Stimulated activated CD4-positive, alpha-beta T cell treated with anti-CD3 and anti-CD28 coated beads, Interleukin-4, amount 100 ng/mL, for 4 hours (primary cell): ENCODE data around the gene CAMKMT.
"Not testable (repeated sequence)": the region's sequence is repeated elsewhere in the genome, so short reads cannot be mapped to it uniquely, and the experiment has no call there.

Experiments
- DNase-seq, 2 experiments: peaks; one replicate each; pipeline ENCODE4 v3.0.0-alpha.2; 2020

Gene CAMKMT

DNA sequence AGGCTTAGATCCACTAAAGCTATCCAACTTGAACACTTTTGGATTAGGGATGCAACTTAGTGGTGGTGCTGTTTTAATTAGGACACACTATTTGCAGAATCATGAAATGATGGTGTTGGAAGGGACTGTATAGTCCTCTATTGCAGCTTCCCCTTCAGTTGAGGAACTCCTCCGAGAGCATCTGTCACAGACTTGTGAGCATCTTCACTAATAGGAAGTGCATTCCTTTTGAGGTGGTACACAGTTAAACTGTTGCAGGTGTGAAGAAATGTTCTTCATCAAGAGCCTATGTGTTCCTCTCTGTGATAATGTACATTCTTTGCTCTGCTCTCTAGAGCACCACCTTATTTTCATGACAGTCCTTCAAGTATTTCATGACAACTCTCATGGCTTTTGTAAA, 197.4 kb downstream of the CAMKMT start:
- no peak for DNase-seq

DNA sequence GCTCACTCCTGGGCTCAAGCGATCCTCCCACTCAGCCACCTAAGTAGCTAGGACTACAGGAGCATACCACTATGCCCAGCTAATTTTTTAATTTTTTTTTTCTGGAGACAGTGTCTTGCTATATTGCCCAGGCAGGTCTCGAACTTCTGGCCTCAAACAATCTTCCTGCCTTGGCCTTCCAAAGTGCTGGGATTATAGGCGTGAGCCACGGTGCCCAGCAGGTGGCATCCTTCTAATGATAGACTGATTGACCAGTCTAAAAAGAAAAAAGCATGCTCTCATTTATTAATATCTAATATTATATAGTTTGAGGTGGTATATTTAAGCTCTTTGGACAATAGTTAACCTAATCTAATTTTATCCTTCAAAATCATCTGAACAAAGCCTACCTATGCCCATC, 198.6 kb downstream of the CAMKMT start:
- DNase-seq = no peak

DNA sequence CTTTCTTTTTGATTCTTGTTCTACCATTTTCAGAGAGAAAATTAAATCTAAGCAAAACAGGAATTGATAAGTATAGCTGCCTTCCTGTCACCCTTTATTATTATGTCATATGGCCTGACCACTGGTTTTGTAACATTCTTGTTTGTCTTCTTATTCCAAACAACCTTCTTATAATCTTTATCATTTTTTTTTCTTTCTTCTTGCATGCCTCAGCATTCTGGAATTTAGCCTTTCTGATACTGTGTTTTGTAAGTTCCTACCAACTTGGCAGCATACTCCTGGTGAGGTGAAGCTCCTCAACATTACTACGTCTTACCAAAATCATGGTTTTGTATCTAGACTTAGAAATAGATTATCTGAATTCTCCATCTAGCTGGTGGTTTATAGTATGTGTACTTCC, 199.2 kb downstream of the CAMKMT start:
- no peak for DNase-seq

DNA sequence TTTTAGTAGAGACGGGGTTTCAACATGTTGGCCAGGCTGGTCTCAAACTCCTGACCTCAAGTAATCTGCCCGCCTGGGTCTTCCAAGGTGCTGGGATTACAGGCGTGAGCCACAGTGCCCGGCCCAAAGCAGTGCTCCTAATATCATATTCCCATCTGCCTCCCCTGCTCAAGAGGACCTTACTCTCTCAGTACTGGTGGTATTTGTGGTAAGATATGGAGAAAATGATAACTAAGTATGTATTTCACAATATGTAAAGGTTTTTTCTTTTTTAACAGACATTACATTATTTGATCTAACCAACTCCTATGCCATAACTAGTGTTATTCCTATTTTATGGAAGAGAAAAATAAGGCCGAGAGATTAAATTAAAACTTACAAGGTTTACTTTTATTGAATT, 201.0 kb downstream of the CAMKMT start:
- no peak for DNase-seq

DNA sequence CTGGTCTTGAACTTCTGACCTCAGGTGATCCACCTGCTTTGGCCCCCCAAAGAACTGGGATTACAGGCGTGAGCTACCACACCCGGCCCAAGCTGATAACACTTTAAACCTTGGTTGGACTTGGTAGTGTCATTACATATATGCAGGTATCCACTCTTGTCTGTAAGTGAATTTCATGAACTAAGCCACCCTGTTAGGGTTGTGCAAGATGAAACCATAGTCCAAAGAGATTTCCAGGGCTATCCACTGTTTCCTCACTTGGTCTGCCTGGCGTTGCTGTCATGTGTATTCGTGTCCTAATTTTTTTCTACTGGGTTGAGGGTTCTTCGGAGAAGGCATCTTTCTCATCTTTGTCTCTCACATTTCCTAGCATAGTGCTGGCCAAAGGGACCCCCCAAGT, 203.0 kb downstream of the CAMKMT start:
- no peak for DNase-seq

DNA sequence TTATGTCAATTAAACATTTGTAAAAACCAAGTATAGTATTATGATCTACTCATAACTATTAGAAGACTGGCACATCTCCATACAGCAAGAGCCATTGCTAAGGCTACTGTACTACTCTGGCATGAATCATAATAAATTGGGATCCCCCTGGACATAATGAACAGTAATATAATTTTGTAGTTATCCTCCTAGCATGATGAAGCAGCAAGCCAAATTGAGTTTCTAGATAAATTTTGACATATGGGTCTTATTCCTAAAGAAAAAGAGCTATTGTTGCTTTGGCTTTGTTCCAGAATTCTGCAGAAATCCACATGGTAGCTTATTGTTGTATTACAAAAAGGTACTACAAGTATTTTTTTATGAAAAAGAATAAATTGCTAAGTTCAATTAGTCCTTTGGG, 204.3 kb downstream of the CAMKMT start:
- DNase-seq = no peak

DNA sequence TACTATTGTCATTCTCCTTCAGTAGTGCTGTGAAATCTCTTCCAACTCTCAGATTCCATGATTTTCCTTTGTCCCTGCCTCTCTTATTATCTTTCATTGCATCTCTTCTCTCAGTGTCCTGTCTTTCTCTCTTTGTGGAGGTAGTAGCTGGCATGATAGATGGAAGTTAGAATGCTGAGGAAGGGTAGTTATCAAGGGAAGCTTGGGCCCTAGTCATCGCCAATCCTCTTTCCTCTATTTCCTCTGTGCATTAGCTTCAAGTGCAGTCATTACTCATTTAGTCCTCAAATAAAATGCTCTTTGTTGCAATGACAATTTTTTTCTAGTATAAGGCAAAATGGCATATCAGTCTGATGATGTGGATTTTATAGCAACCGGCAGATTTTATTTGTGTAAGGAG, 207.7 kb downstream of the CAMKMT start:
- no peak for DNase-seq

DNA sequence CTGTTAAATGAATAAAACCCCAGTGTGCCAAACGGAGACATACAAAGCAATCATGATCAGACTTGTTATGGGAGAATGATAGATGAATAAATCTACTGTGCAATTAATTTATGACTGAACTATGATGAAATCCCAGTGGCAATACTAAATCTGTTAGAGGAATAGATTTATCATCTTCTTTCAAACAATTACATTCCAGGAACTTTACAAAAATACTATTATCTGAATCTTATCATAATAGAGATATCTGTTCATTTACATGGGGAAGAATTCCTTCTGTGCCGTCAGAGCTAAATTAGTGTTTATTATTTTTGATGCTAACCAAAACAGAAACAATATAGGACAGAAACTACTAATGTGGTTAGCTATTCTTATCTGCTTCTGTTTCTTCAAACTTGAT, 208.5 kb downstream of the CAMKMT start:
- no peak for DNase-seq

DNA sequence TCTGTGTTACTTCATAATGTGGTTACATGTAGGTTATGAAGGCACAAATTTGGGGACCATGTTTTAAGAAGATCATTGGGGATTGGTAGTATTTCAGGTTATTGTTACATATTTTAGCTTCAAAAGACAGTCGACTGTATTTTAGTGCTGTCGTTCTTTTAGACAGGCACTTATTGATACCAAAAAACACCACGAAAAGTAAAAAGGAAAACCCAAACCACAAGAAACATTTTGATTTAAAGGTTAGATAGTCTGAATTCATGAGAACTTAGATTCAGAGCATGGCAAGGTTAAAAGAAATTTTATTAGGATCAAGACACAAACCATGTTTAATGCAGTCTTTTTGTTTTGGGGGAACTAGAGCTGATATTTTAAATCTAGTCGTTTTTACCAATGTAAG, 209.0 kb downstream of the CAMKMT start:
- DNase-seq = no peak

DNA sequence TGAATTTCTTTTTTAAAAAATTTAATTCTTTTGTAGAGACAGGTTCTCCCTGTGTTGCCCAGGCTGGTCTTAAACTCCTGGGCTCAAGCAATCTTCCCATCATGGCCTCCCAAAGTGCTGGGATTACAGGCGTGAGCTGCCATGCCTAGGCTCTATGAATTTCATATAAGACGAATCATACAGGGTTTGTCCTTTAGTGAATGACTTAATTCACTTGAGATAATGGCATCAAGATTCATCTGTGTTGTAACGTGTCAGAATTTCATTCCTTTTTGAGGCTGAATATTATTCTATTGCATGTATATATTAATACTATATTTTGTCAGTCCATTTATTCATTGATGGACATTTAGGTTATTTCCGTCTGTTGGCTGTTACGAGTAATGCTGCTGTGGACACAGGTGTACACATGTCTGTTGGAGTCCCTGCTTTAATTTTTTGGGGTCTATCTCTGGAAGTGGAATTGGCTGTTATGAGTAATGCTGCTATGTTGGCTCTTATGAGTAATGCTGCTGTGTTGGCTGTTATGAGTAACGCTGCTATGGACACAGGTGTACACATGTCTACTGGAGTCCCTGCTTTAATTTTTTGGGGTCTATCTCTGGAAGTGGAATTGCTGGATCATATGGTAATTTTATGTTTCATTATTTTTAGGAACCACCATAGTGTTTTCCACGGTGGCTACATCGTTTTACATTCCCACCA, 210.6 kb downstream of the CAMKMT start:
- DNase-seq = no peak

DNA sequence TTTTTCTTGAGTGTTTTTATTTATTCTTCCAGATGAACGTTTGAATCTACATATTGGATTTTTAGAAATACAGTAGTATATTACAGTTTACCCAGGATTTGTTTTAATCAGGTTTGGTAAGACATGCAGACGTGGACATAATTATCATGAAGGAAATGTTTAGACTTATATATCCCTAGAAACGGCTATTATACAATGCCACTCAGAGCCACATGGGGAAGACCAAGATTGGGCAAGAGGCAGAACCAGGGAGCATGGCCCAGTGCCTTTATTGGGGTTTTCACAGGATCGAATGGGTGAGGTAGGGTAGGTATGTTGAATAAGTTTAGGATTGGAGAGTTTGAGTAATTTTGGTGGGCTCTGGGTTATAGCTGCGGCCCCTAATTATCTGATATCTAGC, 212.2 kb downstream of the CAMKMT start:
- DNase-seq = no peak

DNA sequence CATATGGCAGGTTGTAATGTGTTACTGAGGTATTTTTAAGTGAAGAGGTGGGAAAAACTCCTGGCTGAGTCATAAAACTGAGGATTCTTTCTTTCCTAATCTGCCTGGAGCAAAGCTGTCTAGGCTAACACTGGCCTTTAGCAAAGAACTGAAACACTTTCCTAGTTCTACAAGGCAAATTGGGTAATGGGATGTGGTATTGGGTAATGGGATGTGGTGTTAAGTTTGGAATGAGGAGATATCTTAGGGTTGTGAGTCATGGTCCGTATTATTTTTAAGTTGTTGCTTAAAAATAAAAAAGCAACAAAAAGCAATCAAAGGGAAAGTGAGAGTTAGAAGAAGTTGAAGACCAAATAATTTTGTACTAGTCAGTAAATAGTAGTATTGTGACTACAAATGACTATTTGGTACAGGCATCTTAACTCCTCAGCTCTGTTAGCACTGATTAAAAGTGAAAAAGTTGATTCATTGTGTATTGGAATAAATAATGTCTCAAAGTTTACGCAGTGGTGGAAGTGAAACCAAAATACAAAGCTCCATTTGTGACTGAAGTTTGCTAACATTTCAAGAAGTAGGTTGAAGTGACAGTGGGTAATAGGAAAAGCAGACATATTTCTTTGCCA, 216.8 kb downstream of the CAMKMT start:
- DNase-seq = no peak

DNA sequence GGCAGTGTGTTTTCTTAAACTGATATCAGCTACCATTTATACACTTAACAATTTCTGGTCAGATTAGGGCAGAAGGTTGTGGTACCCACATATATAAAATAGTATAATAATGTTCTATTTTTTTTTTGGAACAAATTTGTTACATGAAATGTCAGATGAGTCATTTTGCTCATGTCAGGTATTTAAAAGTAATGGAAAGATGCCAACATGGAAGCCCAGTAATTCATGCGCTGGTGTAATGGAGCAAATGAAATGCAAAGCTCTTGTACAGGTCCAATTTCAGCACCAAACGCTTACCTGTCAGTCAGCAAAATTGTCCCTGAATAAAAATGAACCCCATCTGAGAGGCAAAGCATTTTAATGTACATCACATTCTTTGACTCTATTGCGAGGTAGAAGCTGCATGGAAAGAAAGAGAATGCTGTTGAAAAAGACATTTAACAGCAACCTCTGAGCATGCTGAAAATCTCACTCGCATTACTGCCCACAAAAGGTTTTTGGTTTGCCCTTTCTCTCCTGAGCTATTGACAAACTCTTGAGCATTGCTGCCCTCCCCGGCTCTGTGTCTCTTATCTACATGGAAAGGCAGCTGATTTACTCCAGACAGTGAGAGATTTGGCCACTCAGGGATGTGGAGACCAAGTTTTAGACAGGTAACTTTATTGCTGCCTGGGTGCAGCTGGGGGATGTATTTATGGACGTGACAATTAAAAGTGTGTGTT, 217.5 kb downstream of the CAMKMT start:
- DNase-seq = no peak

DNA sequence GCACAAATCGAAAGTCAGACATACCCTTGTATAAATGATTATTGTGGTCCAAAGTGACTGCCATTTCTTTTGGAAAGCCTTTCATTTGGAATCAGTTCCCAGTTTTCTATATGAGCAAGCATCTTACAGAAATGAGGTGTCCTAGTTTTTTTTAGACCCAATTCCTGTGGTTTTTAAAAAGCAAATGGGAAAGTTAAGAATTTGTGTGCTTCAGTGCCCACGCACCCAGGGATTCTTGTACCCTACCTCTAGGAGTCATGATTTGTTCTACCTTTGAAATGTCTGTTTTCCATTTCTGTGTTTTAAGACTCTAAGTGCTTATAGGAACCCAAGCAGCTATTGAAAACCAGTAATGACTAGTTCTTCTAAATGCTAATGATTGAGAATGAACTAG, 218.1 kb downstream of the CAMKMT start:
- no peak for DNase-seq

DNA sequence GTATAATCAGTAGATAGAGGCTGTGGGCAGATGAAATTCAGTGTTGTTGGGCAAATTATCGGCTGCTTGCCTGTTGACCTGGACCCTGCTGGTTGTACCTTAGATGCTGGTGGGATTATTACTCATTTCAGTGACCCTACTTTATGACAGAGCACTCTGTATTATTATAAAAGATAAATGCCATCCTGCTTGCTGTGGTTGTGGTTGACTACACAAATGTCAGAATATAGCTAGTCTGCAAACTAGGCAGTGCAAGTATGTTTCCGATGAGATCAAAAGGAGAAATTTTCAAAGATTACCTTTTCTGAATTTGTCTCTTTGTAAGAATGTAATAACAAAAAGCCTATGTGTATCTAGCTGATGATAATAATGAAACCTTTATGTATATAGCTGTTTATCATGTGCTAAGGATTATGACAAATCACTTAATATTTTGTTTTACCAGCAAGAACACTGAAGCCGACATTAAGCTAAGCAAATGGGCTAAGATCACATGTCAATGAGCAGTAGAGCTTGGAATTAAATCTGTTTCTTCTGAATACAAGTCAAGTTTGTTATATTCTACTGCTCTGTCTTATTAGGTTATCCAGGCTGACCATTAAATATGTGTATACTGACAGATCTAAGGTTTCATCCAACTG, 219.2 kb downstream of the CAMKMT start:
- DNase-seq = no peak

DNA sequence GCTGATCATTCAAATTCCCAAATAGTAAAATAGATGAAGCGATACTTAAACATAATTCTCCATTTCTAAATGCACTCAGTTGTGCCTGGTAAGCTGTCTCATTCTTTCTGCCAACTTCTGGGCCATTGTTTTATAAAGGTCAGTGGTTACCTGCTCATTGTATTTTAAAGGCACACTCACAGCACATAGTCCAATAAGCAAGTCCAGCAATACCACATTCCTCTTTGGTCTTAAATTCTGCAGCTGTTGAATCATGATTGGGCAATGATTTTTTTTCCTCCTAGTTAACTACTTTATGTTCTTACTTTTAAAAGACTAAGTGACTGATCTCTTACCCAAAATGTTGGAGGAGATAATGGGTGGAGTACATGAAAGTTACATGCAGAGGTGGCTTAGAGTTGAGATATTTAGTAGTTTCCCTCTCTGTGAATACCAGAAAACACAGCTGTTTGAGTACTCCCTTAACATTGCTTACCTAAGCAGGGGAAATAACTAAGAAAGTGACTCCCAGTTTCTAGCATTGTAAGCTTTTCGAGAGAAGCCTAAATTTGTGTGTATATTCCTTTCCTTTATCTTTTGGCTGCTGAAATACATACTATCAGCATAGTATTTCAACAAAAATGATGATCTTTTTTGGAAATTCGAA, 220.7 kb downstream of the CAMKMT start:
- no peak for DNase-seq

DNA sequence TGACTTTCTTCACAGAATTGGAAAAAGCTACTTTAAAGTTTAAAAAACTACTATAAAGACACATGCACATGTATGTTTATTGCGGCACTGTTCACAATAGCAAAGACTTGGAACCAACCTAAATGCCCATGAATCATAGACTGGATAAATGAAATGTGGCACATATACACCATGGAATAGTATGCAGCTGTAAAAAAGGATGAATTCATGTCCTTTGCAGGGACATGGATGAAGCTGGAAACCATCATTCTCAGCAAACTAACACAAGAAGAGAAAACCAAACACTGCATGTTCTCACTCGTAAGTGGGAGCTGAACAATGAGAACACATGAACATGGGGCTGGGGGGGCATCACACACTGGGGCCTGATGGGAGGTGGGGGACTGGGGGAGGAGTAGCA, 233.9 kb downstream of the CAMKMT start:
- not testable (repeated sequence) for DNase-seq

DNA sequence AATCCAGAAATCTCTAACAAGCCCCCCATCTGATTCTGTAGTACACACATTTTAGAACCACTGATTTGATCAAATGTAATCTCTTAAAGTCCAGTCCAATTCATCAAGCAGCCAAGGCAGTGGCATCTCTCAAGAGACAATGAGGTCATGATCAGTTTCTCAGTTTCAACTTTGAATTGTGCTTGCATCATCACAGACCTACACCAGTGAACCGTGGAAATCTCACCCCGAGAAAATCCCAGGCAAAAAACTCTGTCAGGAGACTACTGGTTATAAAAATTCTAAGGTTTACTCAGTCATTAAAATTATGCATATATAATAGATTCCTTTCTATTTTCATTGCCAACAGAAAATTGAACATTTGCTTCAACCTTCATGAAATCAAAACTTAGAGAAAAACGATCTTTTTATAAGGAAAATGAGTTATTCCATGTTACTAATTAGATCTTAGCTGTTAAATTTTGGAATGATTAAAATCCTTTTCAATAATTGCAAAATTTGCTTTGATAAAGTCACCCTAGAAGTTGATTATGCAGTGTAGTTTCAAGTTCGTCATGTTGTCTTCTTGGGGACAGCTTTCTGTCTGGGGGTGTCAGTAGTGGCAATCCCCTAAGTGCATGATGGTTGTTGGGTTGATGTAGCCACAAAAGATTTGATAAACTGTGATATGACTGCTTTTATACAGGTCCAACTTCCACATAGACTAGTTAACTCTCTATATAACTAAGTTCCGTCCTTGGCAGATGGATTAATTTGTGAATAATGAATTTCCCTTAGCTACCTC, 235.0 kb downstream of the CAMKMT start:
- no peak for DNase-seq

DNA sequence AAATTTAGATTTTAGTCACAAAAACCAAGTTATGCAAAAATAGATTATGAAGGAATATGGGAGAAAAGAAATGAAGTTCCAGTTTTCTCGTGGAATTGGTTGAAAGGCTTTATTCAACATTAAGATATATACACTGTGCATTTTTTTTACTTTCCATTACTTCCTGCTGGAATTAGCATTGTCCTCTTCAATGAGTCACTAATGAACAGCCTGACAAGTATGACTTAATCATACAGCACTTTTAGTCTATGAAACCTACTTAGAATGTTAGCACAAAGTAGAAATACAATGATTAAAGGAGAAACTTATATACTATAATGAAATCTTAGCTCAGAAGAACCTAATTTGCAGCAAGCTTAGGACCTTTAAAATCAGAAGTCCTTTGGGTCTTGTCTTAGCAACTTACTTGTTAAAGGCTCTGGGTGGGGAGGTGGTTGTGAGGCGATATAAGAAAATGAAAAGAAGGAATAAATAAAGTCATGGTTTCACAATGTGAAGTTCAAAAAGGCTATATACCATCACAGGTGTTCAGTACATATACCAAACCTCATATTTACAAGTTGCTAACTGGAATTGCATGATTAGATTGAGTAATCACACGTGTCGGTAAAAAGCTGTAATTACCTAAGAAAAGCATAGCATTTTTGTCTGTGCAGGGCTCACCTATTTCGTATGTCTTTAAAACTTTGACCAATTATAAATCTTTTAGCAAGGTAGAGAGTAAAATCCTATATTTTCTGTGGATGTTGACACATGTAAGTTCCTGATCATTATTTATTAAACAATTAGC, 236.8 kb downstream of the CAMKMT start:
- no peak for DNase-seq

DNA sequence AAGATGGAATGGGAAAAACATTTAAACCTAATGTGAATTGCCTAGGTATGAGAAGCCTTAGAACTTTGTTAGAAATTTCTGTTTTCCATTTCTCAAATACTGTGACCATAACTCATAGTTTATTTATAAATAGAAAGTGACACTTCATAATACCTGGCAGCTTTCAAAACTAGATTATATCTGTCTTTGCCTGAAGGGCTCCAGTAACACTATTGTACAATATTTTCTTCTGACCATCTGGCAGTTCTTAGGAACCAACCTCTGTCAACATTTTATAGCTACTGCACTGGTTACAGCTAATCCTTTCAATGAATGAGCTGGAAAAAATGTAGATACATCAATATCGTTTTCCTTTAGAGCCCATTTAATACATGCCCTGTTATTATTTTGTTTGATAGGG, 237.4 kb downstream of the CAMKMT start:
- DNase-seq = no peak

DNA sequence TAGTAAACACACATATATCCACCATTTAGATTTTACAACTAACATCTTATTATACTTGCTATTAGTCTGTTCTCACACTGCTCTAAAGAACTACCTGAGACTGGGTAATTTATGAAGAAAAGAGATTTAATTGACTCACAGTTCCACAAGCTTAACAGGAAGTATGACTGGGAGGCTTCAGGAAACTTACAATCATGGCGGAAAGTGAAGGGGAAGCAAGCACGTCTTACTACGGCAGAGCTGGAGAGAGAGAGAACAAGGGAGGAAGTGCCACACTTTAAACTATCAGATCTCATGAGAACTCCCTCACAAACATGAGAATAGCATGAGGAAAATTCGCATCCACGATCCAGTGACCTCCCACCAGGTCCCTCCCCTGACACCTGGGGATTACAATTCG, 240.7 kb downstream of the CAMKMT start:
- no peak for DNase-seq

DNA sequence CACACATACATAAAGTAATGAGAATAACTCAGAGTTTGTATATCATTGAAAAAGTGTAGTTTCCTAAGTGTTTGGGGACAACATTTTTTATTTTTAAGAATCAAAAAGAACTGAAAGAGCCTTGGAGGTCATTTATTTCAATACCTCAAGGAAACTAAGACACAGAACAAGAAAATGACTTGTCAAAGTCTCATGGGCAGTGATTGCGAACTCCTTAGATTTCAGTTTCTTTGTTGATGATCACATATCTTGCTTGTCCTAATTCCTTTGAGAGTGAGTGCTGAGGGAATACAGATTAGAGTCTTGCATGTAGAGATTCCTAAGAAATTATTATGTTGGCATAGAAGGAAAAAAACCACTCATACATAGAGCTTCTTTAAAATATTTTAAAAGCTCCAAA, 243.8 kb downstream of the CAMKMT start:
- DNase-seq = no peak
